Activated naive CD4-positive, alpha-beta T cell treated with anti-CD3 and anti-CD28 coated beads, Interleukin-2, amount 50 U/mL, for 72 hours (primary cell): ENCODE data around the gene XAGE1A. TPM values are rescaled to one million over a fixed set of nuclear protein-coding genes. Genes with fewer than 3 reads are reported as not detected.
"Not testable (repeated sequence)": the region's sequence is repeated elsewhere in the genome, so short reads cannot be mapped to it uniquely, and the experiment has no call there.

Experiments used
- ATAC-seq, 2 donors: fragments of 150-1000 bp; cut with Tn5 transposase; 2 replicates each; pipeline ENCODE4 v1.10.0; 2021; ENCODE audit warnings: mild to moderate bottlenecking in 2 of 2, moderate library complexity in 2 of 2
- DNase-seq, 2 donors: peaks; one replicate each; pipeline ENCODE4 v3.0.0; 2021 to 2022; ENCODE audit warnings: low spot score in 2 of 2
- H3K27ac Mint-ChIP-seq, 2 donors: one replicate each; pipeline ENCODE4 v1.8.0; 2022; ENCODE audit warnings: mild to moderate bottlenecking in 2 of 2, mixed read lengths in 2 of 2
- H3K36me3 Mint-ChIP-seq, 2 donors: one replicate each; pipeline ENCODE4 v1.8.0; 2022; ENCODE audit warnings: mixed read lengths in 2 of 2
- H3K9me3 Mint-ChIP-seq, 2 donors: one replicate each; pipeline ENCODE4 v1.8.0; 2022; ENCODE audit warnings: mixed read lengths in 2 of 2
- total RNA-seq, 2 donors: library from RNA; stranded (reverse); gene quantifications; one replicate each; pipeline ENCODE4 v1.2.3, GENCODE V29; 2022

Gene XAGE1A, protein sequence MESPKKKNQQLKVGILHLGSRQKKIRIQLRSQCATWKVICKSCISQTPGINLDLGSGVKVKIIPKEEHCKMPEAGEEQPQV
- not detected for total RNA-seq

GRCh38 chrX:52495545-52496418, at the start of gene XAGE1A:
Gene XAGE1A, plus strand, starts transcription at chrX:52495808. Its CDS starts 1,554 bp downstream, at chrX:52497362.
- not testable (repeated sequence) for H3K9me3 Mint-ChIP-seq, H3K27ac Mint-ChIP-seq, DNase-seq, H3K36me3 Mint-ChIP-seq, ATAC-seq

- not testable (repeated sequence) for H3K9me3 Mint-ChIP-seq, DNase-seq, H3K27ac Mint-ChIP-seq, ATAC-seq, H3K36me3 Mint-ChIP-seq
These were observed 43.6 kb upstream of the XAGE1A start for GRCh38 chrX:52452031-52452430.

- ATAC-seq, H3K36me3 Mint-ChIP-seq, DNase-seq, H3K27ac Mint-ChIP-seq, H3K9me3 Mint-ChIP-seq: not testable (repeated sequence)
These were observed 24.3 kb upstream of the XAGE1A start for GRCh38 chrX:52471301-52471700.

DNA sequence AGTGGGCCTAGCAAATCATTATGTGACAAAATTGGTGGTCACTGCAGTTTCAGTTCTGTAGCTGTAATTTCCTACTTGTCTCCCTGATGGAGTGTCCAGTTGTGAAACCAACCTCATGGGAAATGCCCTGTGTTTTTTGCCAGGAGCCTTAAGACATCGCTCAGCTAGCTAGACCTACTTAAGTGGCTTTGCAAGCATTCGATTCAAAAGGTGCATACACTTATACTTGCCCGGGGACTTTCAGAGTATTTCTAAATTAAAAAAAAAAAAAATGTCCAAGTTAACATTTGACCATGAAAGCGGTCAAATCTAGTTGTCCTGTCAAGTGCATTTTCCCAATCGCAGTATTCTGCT, 788 bp downstream of the XAGE1A start:
- H3K27ac Mint-ChIP-seq, H3K9me3 Mint-ChIP-seq, H3K36me3 Mint-ChIP-seq, DNase-seq, ATAC-seq: not testable (repeated sequence)

DNA sequence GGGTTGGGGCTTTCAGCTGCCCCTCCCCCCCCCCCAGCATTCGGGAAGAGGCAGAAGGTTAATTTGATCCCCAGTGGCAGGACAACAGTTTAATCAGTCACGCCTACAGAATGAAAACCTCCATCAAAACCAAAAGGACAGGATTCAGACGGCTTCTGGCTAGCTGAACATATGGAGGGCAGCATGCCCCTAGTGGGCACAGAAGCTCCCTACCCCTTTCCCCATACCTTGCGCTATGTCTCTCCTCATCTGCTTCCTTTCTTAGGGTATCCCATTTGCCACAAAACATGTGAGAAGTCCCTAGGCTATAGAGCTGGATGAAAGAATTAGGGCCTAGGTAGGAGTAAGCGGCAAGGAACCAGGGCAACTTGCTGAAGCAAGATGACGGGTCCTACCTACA, 5.8 kb downstream of the XAGE1A start:
- DNase-seq, H3K36me3 Mint-ChIP-seq, H3K9me3 Mint-ChIP-seq, ATAC-seq, H3K27ac Mint-ChIP-seq: not testable (repeated sequence)

DNA sequence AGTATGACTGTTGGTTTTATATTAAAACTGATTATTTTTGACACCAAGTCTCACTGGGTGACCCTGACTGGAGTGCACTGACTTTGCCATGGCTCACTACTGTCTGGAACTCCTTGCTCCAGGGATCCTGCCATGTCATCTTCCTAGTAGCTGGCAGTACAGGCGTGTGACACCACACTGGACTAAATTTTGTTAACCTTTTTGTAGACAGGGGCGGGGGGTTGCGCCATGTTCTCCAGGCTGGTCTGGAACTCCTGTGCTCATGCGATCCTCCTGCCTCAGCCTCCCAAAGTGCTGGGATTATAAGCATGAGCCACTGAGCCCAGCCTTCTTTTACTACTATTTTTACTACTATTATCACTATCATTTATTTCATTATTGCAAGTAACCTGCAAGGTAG, 8.9 kb downstream of the XAGE1A start:
- ATAC-seq, result no peak
- no peak overlapping the region for H3K27ac Mint-ChIP-seq
- H3K9me3 Mint-ChIP-seq, result no peaks in the 10 kb centered on the region
- DNase-seq, result no peak
- no peaks in the 10 kb centered on the region for H3K36me3 Mint-ChIP-seq

GRCh38 chrX:52507331-52507730, 11.7 kb downstream of the XAGE1A start:
- H3K36me3 Mint-ChIP-seq, result no peaks in the 10 kb centered on the region
- ATAC-seq (no peak), DNase-seq (no peak)
- H3K9me3 Mint-ChIP-seq, result no peaks in the 10 kb centered on the region
- no peak overlapping the region for H3K27ac Mint-ChIP-seq

DNA sequence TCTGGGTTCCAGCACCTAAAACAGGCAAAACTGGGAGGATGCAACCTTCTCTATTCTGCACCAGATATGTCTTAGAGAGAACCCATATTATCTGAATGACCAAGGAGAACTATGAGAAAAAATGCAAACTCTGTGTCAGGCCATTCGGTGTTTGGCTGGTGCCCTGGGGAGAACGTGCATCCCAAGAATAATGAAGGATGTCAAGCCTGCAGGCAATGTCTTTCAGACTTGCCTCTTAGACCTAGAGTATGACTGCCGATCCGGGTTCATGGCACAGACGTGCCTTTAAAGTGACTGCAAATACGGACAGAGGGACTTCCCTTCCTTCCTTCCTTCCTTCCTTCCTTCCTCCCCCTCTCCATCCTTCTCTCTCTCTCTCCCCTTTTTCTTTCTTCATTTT, 14.3 kb downstream of the XAGE1A start:
- ATAC-seq (no peak), DNase-seq (no peak)
- H3K9me3 Mint-ChIP-seq, result no peaks in the 10 kb centered on the region
- H3K27ac Mint-ChIP-seq, result no peak overlapping the region
- no peaks in the 10 kb centered on the region for H3K36me3 Mint-ChIP-seq

GRCh38 chrX:52511126-52511525, 15.5 kb downstream of the XAGE1A start:
- H3K9me3 Mint-ChIP-seq, ATAC-seq, DNase-seq, H3K36me3 Mint-ChIP-seq, H3K27ac Mint-ChIP-seq: not testable (repeated sequence)

DNA sequence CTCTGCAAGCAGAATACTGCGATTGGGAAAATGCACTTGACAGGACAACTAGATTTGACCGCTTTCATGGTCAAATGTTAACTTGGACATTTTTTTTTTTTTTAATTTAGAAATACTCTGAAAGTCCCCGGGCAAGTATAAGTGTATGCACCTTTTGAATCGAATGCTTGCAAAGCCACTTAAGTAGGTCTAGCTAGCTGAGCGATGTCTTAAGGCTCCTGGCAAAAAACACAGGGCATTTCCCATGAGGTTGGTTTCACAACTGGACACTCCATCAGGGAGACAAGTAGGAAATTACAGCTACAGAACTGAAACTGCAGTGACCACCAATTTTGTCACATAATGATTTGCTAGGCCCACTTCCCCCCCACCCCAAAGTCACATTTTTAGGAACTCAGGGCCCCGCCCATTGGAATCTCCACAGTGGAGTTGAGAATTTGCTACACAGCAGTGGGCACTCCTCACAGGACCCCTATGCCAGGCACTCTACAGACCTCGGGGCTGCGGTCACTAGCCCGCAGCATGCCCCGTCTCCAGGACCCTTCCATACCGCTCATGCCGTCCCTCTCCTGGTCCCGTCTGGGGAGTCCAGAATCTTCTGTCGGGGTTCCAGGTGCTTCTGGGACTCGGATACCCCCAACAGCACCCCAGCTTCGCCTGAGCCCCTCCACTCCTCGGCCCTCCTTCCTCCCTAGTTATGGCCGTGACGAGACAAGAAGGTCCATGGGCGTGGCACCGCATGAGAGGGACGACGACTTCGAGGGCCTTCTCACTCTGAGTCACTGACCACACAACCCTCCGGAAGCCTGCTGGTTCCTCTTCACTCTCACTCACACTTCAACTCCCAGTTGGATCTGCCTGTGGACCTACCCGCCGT, 20.7 kb downstream of the XAGE1A start:
- not testable (repeated sequence) for DNase-seq, H3K27ac Mint-ChIP-seq, ATAC-seq, H3K9me3 Mint-ChIP-seq, H3K36me3 Mint-ChIP-seq

GRCh38 chrX:52516987-52517325, 21.3 kb downstream of the XAGE1A start, which contains the start of gene XAGE1B:
Gene XAGE1B, minus strand, starts transcription at chrX:52517063. Its CDS starts 1,536 bp downstream, at chrX:52515527.
- not testable (repeated sequence) for H3K27ac Mint-ChIP-seq, H3K9me3 Mint-ChIP-seq, DNase-seq, H3K36me3 Mint-ChIP-seq, ATAC-seq

DNA sequence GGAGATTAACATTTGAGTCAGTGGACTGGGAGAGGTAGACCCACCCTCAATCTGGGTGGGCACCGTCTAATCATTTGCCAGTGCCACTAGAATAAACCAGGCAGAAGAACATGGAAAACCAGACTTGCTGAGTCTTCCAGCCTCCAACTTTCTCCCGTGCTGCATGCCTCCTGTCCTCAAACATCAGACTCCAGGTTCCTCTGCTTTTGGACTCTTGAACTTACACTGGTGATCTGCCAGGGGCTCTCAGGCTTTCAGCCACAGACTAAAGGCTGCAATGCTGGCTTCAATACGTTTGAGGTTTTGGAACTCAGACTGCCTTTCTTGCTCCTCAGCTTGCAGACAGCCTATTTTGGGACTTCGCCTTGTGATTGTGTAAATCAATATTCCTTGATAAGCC, 45.4 kb downstream of the XAGE1A start:
- ATAC-seq, H3K9me3 Mint-ChIP-seq, H3K27ac Mint-ChIP-seq, H3K36me3 Mint-ChIP-seq, DNase-seq: not testable (repeated sequence)

DNA sequence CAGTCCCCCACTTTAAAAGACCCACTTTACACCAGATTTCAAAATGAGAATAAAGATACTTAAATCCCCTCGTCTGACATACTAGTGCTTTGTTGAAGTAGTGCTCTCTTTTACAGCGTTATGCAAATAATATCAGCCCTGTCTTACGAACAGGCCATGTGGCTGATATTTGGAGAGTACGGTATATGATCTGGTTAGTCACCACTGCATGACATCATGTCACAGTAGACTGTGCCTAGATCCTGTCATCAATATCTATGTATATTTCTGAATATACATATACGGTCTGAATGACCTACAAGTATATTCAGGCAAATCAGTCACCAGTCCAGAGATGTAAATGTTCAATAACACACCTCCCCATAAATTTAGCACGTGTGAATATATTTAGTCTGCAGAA, 46.7 kb downstream of the XAGE1A start:
- DNase-seq, result no peak
- H3K36me3 Mint-ChIP-seq, result no peaks in the 10 kb centered on the region
- H3K27ac Mint-ChIP-seq, result no peak overlapping the region
- no peaks in the 10 kb centered on the region for H3K9me3 Mint-ChIP-seq
- no peak for ATAC-seq

DNA sequence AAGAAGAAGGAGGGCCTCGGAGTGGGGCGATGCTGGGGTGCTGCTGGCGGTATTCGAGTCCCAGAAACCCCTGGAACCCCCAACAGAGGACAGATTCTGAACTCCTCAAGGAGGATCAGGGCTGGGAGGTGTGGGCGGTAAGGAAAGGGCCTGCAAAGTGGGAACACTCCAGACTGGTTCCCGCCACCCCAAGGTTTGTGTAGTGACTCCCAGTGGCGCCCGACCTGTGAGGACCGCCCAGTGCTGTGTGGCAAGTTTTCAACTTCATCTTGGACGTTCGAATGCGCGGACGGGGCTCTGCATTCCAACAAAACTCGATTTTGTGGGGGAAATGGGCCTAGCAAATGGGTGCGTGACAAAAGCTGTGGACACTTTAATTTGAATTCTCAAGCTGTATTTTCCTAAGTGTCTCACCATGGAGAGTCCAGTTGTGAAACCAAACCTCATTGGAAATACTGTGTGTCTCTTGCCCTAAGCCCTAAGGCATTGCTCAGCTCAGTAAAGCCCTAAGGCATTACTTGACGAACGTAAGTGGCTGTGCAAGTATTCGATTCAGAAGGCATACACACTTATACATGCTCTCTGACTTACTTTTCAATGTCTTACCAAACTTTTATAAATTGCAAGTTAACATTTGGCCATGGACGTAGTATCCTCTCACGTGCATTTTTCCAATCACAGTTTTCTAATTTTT, 48.7 kb downstream of the XAGE1A start:
- DNase-seq (no peak), ATAC-seq (no peak)
- Mint-ChIP-seq H3K27ac (no peak overlapping the region), H3K9me3 (no peaks in the 10 kb centered on the region), H3K36me3 (no peaks in the 10 kb centered on the region)

DNA sequence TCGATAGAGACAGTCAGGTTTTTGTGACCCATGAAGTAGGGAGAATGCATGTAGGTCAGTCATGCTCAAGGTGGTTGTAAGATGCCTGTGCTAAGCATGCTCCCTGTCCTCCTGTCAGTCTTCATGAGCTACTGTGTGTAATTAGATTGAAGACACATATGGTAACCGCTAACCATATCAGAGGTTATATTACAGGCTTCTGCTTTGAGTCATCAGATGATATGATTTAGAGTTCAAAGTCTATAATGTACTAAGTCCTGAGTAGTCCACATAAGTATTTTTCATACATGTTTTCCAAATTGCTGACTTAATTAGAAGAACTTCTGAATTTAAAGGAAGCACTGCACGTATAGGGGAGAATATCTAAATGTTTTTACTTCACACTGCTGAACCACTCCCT, 53.2 kb downstream of the XAGE1A start:
- H3K36me3 Mint-ChIP-seq, H3K9me3 Mint-ChIP-seq, ATAC-seq: not testable (repeated sequence)

More for the DNA sequence above, 53.2 kb downstream of the XAGE1A start:
- not testable (repeated sequence) for DNase-seq, H3K27ac Mint-ChIP-seq
